SK-N-SH treated with all-trans-retinoic acid at 6 μM for 48 hours (cell line): ENCODE data around the gene DHRS3.

ENCODE experiments used
- ARNTL ChIP-seq: fragments of 450-650 bp; formaldehyde crosslinking; IDR thresholded peaks from 2 replicates; pipeline ENCODE4 v1.5.0; 2020; ENCODE audit warnings: low read depth, mild to moderate bottlenecking, moderate library complexity, borderline replicate concordance
- CSDC2 ChIP-seq: fragments of 250-450 bp; sonication (Bioruptor Pico); IDR thresholded peaks from 2 replicates; pipeline ENCODE4 v1.5.0; 2020; ENCODE audit warnings: mild to moderate bottlenecking, moderate library complexity
- GLIS3 ChIP-seq: fragments of 250-450 bp; sonication (Bioruptor Pico); IDR thresholded peaks from 2 replicates; pipeline ENCODE4 v1.5.0; 2020; ENCODE audit warnings: mild to moderate bottlenecking, moderate library complexity
- POU6F1 ChIP-seq: fragments of 250-450 bp; sonication (Bioruptor Pico); IDR thresholded peaks from 2 replicates; pipeline ENCODE4 v1.8.0; 2021; ENCODE audit warnings: low read depth, mild to moderate bottlenecking, moderate library complexity, borderline replicate concordance
- ZNF8 ChIP-seq: fragments of 450-650 bp; formaldehyde crosslinking; IDR thresholded peaks from 2 replicates; pipeline ENCODE4 v1.5.0; 2020; ENCODE audit warnings: mild to moderate bottlenecking, moderate library complexity
- TF ChIP-seq, protein P1 (sequence below): fragments of 250-450 bp; sonication (Bioruptor Pico); IDR thresholded peaks from 2 replicates; pipeline ENCODE4 v1.5.0; 2020; ENCODE audit warnings: mild to moderate bottlenecking, moderate library complexity

GRCh38 chr1:12582649-12583048, 35.4 kb downstream of the DHRS3 start:
- TF ChIP-seq GLIS3 (CRISPR knock-in tag) = no peak
- TF ChIP-seq ZNF8 (CRISPR knock-in tag) = no peak
- no peak for TF ChIP-seq CSDC2 (CRISPR knock-in tag)
- no peak for TF ChIP-seq ARNTL
- TF ChIP-seq, protein P1, sequence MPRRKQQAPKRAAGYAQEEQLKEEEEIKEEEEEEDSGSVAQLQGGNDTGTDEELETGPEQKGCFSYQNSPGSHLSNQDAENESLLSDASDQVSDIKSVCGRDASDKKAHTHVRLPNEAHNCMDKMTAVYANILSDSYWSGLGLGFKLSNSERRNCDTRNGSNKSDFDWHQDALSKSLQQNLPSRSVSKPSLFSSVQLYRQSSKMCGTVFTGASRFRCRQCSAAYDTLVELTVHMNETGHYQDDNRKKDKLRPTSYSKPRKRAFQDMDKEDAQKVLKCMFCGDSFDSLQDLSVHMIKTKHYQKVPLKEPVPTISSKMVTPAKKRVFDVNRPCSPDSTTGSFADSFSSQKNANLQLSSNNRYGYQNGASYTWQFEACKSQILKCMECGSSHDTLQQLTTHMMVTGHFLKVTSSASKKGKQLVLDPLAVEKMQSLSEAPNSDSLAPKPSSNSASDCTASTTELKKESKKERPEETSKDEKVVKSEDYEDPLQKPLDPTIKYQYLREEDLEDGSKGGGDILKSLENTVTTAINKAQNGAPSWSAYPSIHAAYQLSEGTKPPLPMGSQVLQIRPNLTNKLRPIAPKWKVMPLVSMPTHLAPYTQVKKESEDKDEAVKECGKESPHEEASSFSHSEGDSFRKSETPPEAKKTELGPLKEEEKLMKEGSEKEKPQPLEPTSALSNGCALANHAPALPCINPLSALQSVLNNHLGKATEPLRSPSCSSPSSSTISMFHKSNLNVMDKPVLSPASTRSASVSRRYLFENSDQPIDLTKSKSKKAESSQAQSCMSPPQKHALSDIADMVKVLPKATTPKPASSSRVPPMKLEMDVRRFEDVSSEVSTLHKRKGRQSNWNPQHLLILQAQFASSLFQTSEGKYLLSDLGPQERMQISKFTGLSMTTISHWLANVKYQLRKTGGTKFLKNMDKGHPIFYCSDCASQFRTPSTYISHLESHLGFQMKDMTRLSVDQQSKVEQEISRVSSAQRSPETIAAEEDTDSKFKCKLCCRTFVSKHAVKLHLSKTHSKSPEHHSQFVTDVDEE (CRISPR knock-in tag) = no peak
- TF ChIP-seq POU6F1 (CRISPR knock-in tag) = no peak
